ENCODE results near the gene HYI.

GRCh38 chr1:43422995-43423671 is 30.6 kb downstream of the HYI start:
- no peak for TF ChIP-seq CTCF (IDR thresholded peaks at IDR 0.05)
- TF ChIP-seq POLR2A (IDR thresholded peaks at IDR 0.05) = no peak
- no peak for TF ChIP-seq POLR2AphosphoS5 (IDR thresholded peaks at IDR 0.05; ENCODE audit: insufficient read depth in 1 of 2, low read depth in 1 of 2)

All from vagina (tissue), 2 donors.